ENCODE data around the gene TP53INP2. TPM values are rescaled to one million over a fixed set of nuclear protein-coding genes. Genes with fewer than 3 reads are reported as not detected.

TP53INP2 gene
- total and polyA plus RNA-seq, 2 of the 8 experiments (the other 6 are each of a cell fraction or from before 2014, with no cell fraction given): 2.4 to 4.8 TPM

- H4K5ac ChIP-seq (ENCODE audit: insufficient read length, low read depth, low read length): no peak overlapping the region
- no peaks in the 10 kb centered on the region for H3K4me1 ChIP-seq (replicated peaks in 1 of 4; ENCODE audit: control insufficient read depth in 3 of 4, insufficient read depth in 4 of 4, low read length in 3 of 4)
- no peak overlapping the region for H3K14ac ChIP-seq (ENCODE audit: insufficient read length)
- no peak overlapping the region for H3K4me2 ChIP-seq (ENCODE audit: insufficient read depth in 1 of 2, low read depth in 2 of 2, low read length in 2 of 2)
- no peaks in the 10 kb centered on the region for H3K27me3 ChIP-seq (replicated peaks in 1 of 4; ENCODE audit: control insufficient read depth in 3 of 4, extremely low read depth in 1 of 4, insufficient read depth in 3 of 4, low read length in 3 of 4)
- peaks cover 0 to 3% (median 0%) of the 10 kb centered on the region in 4 experiments; a peak in 1 of 8 replicates for H3K36me3 ChIP-seq (ENCODE audit: control insufficient read depth in 2 of 4, insufficient read depth in 4 of 4, low read length in 3 of 4)
- no peak overlapping the region for H4K91ac ChIP-seq (replicated peaks; ENCODE audit: insufficient read length, low read length)
- H2BK15ac ChIP-seq (ENCODE audit: low read length): no peak overlapping the region
- H2BK20ac ChIP-seq (ENCODE audit: low read length): no peak overlapping the region
- TF ChIP-seq POLR2A (IDR thresholded peaks at IDR 0.05; ENCODE audit: control extremely low read depth in 1 of 2, low read depth in 2 of 2, low read length in 2 of 2): no peak
- TF ChIP-seq RAD21 (IDR thresholded peaks at IDR 0.05 in 1 of 2, conservative IDR thresholded peaks at IDR 0.05 in 1 of 2; ENCODE audit: low read depth in 2 of 2, low read length in 2 of 2): no peak
- no peak for TF ChIP-seq CBX5 (IDR thresholded peaks at IDR 0.05; ENCODE audit: low read depth, low read length)
- 90% methylated on average over 6 of the region's 6 CpGs; no CpG with 5 or more reads in 1 of the 2 experiments for WGBS, 2 experiments (ENCODE audit: extremely low coverage in 1 of 2, insufficient coverage in 1 of 2, insufficient read length in 1 of 2, insufficient replicate concordance in 2 of 2, low coverage in 1 of 2, low lambda C conversion rate in 2 of 2, missing lambda C conversion rate in 1 of 2)
- no peaks in the 10 kb centered on the region for H3K9me3 ChIP-seq (ENCODE audit: insufficient read depth in 2 of 2, low read depth in 1 of 2, low read length in 1 of 2)
- H4K8ac ChIP-seq (ENCODE audit: extremely low read depth, insufficient read depth, low read length): no peak overlapping the region
- H3K79me2 ChIP-seq (ENCODE audit: control insufficient read depth in 1 of 2, insufficient read depth in 2 of 2, low read length in 2 of 2): no peaks in the 10 kb centered on the region
- H4K20me1 ChIP-seq (replicated peaks in 1 of 2; ENCODE audit: control insufficient read depth in 1 of 2, insufficient read depth in 2 of 2, low read length in 2 of 2): no peaks in the 10 kb centered on the region
- DNase-seq (ENCODE audit: low read depth in 1 of 2, low spot score in 2 of 2): no peak
- H3K23me2 ChIP-seq (ENCODE audit: low read depth, low read length): no peaks in the 10 kb centered on the region
- CTCF ChIA-PET (ENCODE audit: partially characterized antibody): no interaction called here
- H2AK5ac ChIP-seq (ENCODE audit: low read depth, low read length): no peak overlapping the region
- H2AFZ ChIP-seq (ENCODE audit: low read length): no peak overlapping the region
- H3K9ac ChIP-seq (replicated peaks in 1 of 4; ENCODE audit: extremely low read depth in 1 of 4, low read depth in 3 of 4, low read length in 3 of 4): no peak overlapping the region
- H3K18ac ChIP-seq (ENCODE audit: extremely low read depth, low read length): no peak overlapping the region
- H3K4ac ChIP-seq (replicated peaks; ENCODE audit: insufficient read length, low read depth, low read length): no peak overlapping the region
- H3K4me3 ChIP-seq (ENCODE audit: extremely low read depth in 1 of 4, insufficient read depth in 2 of 4, low read depth in 3 of 4, low read length in 4 of 4): no peak overlapping the region
- FAIRE-seq: no peak
- POLR2A ChIA-PET (ENCODE audit: partially characterized antibody): no interaction called here
- no peak overlapping the region for H3K23ac ChIP-seq (ENCODE audit: insufficient read length)
- no peak overlapping the region for H2BK12ac ChIP-seq (ENCODE audit: low read depth, low read length)
- H3K79me1 ChIP-seq (ENCODE audit: low read depth, low read length): no peaks in the 10 kb centered on the region
- no peak overlapping the region for H2BK120ac ChIP-seq (replicated peaks; ENCODE audit: low read depth, low read length)
- no peak overlapping the region for H2BK5ac ChIP-seq (ENCODE audit: low read depth, low read length)
- H3K27ac ChIP-seq (ENCODE audit: low read depth, low read length): no peak overlapping the region
- H3K56ac ChIP-seq (replicated peaks; ENCODE audit: insufficient read length, low read depth, low read length): no peak overlapping the region
These were observed 32.1 kb downstream of the TP53INP2 start for GRCh38 chr20:34736106-34736735.
